ENCODE measurements around the gene MLF2. TPM values are rescaled to one million over a fixed set of nuclear protein-coding genes. Genes with fewer than 3 reads are reported as not detected.

The MLF2 gene
- total RNA-seq (2022; extraction: Qiagen RNA extraction; ENCODE audit: low read depth): 261 to 319 TPM (median 311 TPM) in 5 replicates

GRCh38 chr12:6752921-6753771 lies at the start of gene MLF2:
Gene MLF2, minus strand, starts transcription at chr12:6753141. Its CDS starts 807 bp downstream, at chr12:6752334.

GRCh38 chr12:6788972-6789924 lies 36.3 kb upstream of the MLF2 start, which contains the start of gene CD4:
Gene CD4, plus strand, starts transcription at chr12:6789528. Its CDS starts 10,611 bp downstream, at chr12:6800139.

GRCh38 chr12:6772331-6772695 lies 19.4 kb upstream of the MLF2 start, which contains the start of gene LAG3:
Gene LAG3, plus strand, starts transcription at chr12:6772520. Its CDS starts 333 bp downstream, at chr12:6772853.

GRCh38 chr12:6765634-6766581 lies 13.0 kb upstream of the MLF2 start, which contains the start of gene PTMS:
Gene PTMS, plus strand, starts transcription at chr12:6766363. Its CDS starts 343 bp downstream, at chr12:6766706.

GRCh38 chr12:6723607-6724408 lies 29.1 kb downstream of the MLF2 start, which contains the start of gene COPS7A:
Gene COPS7A, plus strand, starts transcription at chr12:6724046. Its CDS starts 611 bp downstream, at chr12:6724657.

GRCh38 chr12:6700646-6701051 lies 52.3 kb downstream of the MLF2 start, which contains the start of gene PIANP:
Gene PIANP, minus strand, starts transcription at chr12:6700815. Its CDS starts 2,754 bp downstream, at chr12:6698061.

Other genes with a start within 250 kb of the MLF2 start
- 6,831 to 9,120 TPM (median 8,658 TPM) in 5 replicates for gene GAPDH, start 218.6 kb downstream of the MLF2 start, total RNA-seq (2022; extraction: Qiagen RNA extraction; ENCODE audit: low read depth)
- 1.9 to 3.4 TPM (median 2.1 TPM) in 5 replicates for gene IFFO1, start 197.1 kb downstream of the MLF2 start, total RNA-seq (2022; extraction: Qiagen RNA extraction; ENCODE audit: low read depth)
- gene NOP2, start 184.8 kb downstream of the MLF2 start, total RNA-seq (2022; extraction: Qiagen RNA extraction; ENCODE audit: low read depth): 96.4 to 107 TPM (median 104 TPM) in 5 replicates
- 64.0 to 70.4 TPM (median 64.3 TPM) in 5 replicates for gene CHD4, start 145.8 kb downstream of the MLF2 start, total RNA-seq (2022; extraction: Qiagen RNA extraction; ENCODE audit: low read depth)
- gene LPAR5, start 117.2 kb downstream of the MLF2 start, total RNA-seq (2022; extraction: Qiagen RNA extraction; ENCODE audit: low read depth): 0.55 to 0.97 TPM (median 0.65 TPM) in 5 replicates
- gene ACRBP, start 105.7 kb downstream of the MLF2 start, total RNA-seq (2022; extraction: Qiagen RNA extraction; ENCODE audit: low read depth): 0.19 to 0.24 TPM (median 0.19 TPM) in 3 of 5 replicates, not detected in the others
- gene ING4, start 90.0 kb downstream of the MLF2 start, total RNA-seq (2022; extraction: Qiagen RNA extraction; ENCODE audit: low read depth): 11.2 to 16.5 TPM (median 14.6 TPM) in 5 replicates
- gene ZNF384, start 63.8 kb downstream of the MLF2 start, total RNA-seq (2022; extraction: Qiagen RNA extraction; ENCODE audit: low read depth): 50.8 to 60.2 TPM (median 56.8 TPM) in 5 replicates
- gene PIANP, start 52.3 kb downstream of the MLF2 start, total RNA-seq (2022; extraction: Qiagen RNA extraction; ENCODE audit: low read depth): 0.95 to 1.5 TPM (median 0.97 TPM) in 5 replicates
- 48.9 to 55.9 TPM (median 52.8 TPM) in 5 replicates for gene COPS7A, start 29.1 kb downstream of the MLF2 start, total RNA-seq (2022; extraction: Qiagen RNA extraction; ENCODE audit: low read depth)
- 593 to 907 TPM (median 774 TPM) in 5 replicates for gene PTMS, start 13.2 kb upstream of the MLF2 start, total RNA-seq (2022; extraction: Qiagen RNA extraction; ENCODE audit: low read depth)
- gene LAG3, start 19.4 kb upstream of the MLF2 start, total RNA-seq (2022; extraction: Qiagen RNA extraction; ENCODE audit: low read depth): 0.94 to 2.1 TPM (median 1.5 TPM) in 5 replicates
- gene CD4, start 36.4 kb upstream of the MLF2 start, total RNA-seq (2022; extraction: Qiagen RNA extraction; ENCODE audit: low read depth): not detected in 5 replicates
- gene GPR162, start 68.7 kb upstream of the MLF2 start, total RNA-seq (2022; extraction: Qiagen RNA extraction; ENCODE audit: low read depth): 0.27 to 1.1 TPM (median 0.61 TPM) in 5 replicates
- 19.6 to 28.9 TPM (median 27.4 TPM) in 5 replicates for gene P3H3, start 75.3 kb upstream of the MLF2 start, total RNA-seq (2022; extraction: Qiagen RNA extraction; ENCODE audit: low read depth)
- gene GNB3, start 87.8 kb upstream of the MLF2 start, total RNA-seq (2022; extraction: Qiagen RNA extraction; ENCODE audit: low read depth): 0.96 to 1.9 TPM (median 1.8 TPM) in 5 replicates
- 70.8 to 86.2 TPM (median 80.8 TPM) in 5 replicates for gene CDCA3, start 98.1 kb upstream of the MLF2 start, total RNA-seq (2022; extraction: Qiagen RNA extraction; ENCODE audit: low read depth)
- gene USP5, start 99.0 kb upstream of the MLF2 start, total RNA-seq (2022; extraction: Qiagen RNA extraction; ENCODE audit: low read depth): 69.7 to 80.0 TPM (median 72.6 TPM) in 5 replicates
- gene TPI1, start 114.4 kb upstream of the MLF2 start, total RNA-seq (2022; extraction: Qiagen RNA extraction; ENCODE audit: low read depth): 1,472 to 1,683 TPM (median 1,669 TPM) in 5 replicates
- 30.1 to 40.4 TPM (median 37.5 TPM) in 5 replicates for gene SPSB2, start 120.2 kb upstream of the MLF2 start, total RNA-seq (2022; extraction: Qiagen RNA extraction; ENCODE audit: low read depth)
- 16.6 to 18.7 TPM (median 17.2 TPM) in 5 replicates for gene LRRC23, start 151.7 kb upstream of the MLF2 start, total RNA-seq (2022; extraction: Qiagen RNA extraction; ENCODE audit: low read depth)
- 38.6 to 40.3 TPM (median 40.0 TPM) in 5 replicates for gene ENO2, start 161.4 kb upstream of the MLF2 start, total RNA-seq (2022; extraction: Qiagen RNA extraction; ENCODE audit: low read depth)
- gene ATN1, start 174.8 kb upstream of the MLF2 start, total RNA-seq (2022; extraction: Qiagen RNA extraction; ENCODE audit: low read depth): 54.4 to 77.3 TPM (median 73.9 TPM) in 5 replicates
- gene RNU7-1, start 190.7 kb upstream of the MLF2 start, total RNA-seq (2022; extraction: Qiagen RNA extraction; ENCODE audit: low read depth): not detected in 5 replicates
- gene C12orf57, start 190.9 kb upstream of the MLF2 start, total RNA-seq (2022; extraction: Qiagen RNA extraction; ENCODE audit: low read depth): 300 to 340 TPM (median 314 TPM) in 5 replicates
- 8.6 to 14.0 TPM (median 11.0 TPM) in 5 replicates for gene PTPN6, start 198.2 kb upstream of the MLF2 start, total RNA-seq (2022; extraction: Qiagen RNA extraction; ENCODE audit: low read depth)
- gene PHB2, start 217.5 kb upstream of the MLF2 start, total RNA-seq (2022; extraction: Qiagen RNA extraction; ENCODE audit: low read depth): 324 to 339 TPM (median 332 TPM) in 5 replicates
- gene EMG1, start 217.8 kb upstream of the MLF2 start, total RNA-seq (2022; extraction: Qiagen RNA extraction; ENCODE audit: low read depth): 63.3 to 71.8 TPM (median 66.5 TPM) in 5 replicates

Data from A549 treated with GW870086 at 1 μM for 4 hours (cell line).